NCI-H2029 treated with DMSO at 0.1 percent for 48 hours (cell line): ENCODE results near the gene SS18L1.
A peak's percentile ranks its signal among the peaks of the same experiment; 100 is the strongest.

ENCODE experiments used
- DNase-seq: peaks from one replicate; lab custom pipeline; 2025; lab: John Stamatoyannopoulos, UW

SS18L1 gene

GRCh38 chr20:62174021-62174804, 30.6 kb downstream of the SS18L1 start:
- no peak for DNase-seq

GRCh38 chr20:62174870-62175624, 31.5 kb downstream of the SS18L1 start:
- no peak for DNase-seq

GRCh38 chr20:62175711-62176110, 32.1 kb downstream of the SS18L1 start:
- DNase-seq, result no peak

GRCh38 chr20:62176866-62177265, 33.3 kb downstream of the SS18L1 start:
- no peak for DNase-seq

GRCh38 chr20:62177307-62177706, 33.7 kb downstream of the SS18L1 start:
- no peak for DNase-seq

GRCh38 chr20:62178316-62179161, 35.0 kb downstream of the SS18L1 start:
- no peak for DNase-seq

GRCh38 chr20:62179162-62179504, 35.6 kb downstream of the SS18L1 start:
- no peak for DNase-seq

GRCh38 chr20:62181808-62182207, 38.2 kb downstream of the SS18L1 start:
- DNase-seq, result no peak

GRCh38 chr20:62182469-62183425, 39.2 kb downstream of the SS18L1 start, which contains the start of gene MTG2:
Gene MTG2, plus strand, starts transcription at chr20:62183028. Its CDS starts 10,393 bp downstream, at chr20:62193421.
- peak; percentile 63 for DNase-seq

- DNase-seq, result no peak
Observed at GRCh38 chr20:62183426-62184142, 40.0 kb downstream of the SS18L1 start.

GRCh38 chr20:62186096-62186426, 42.5 kb downstream of the SS18L1 start:
- DNase-seq, result no peak

GRCh38 chr20:62186887-62187866, 43.6 kb downstream of the SS18L1 start:
- no peak for DNase-seq

- DNase-seq, result no peak
Observed at GRCh38 chr20:62190639-62191411, 47.3 kb downstream of the SS18L1 start.

GRCh38 chr20:62191781-62192559, 48.4 kb downstream of the SS18L1 start:
- DNase-seq, result no peak

- no peak for DNase-seq
Observed at GRCh38 chr20:62192635-62193034, 49.1 kb downstream of the SS18L1 start.

GRCh38 chr20:62193079-62194025, 49.8 kb downstream of the SS18L1 start:
- no peak for DNase-seq

- no peak for DNase-seq
Observed at GRCh38 chr20:62195075-62195405, 51.5 kb downstream of the SS18L1 start.
